Keratinocyte (primary cell): ENCODE results near the gene CNKSR3. TPM values are rescaled to one million over a fixed set of nuclear protein-coding genes. Genes with fewer than 3 reads are reported as not detected.

Source experiments
- DNase-seq: peaks from one replicate; pipeline ENCODE4 v3.0.0-alpha.2; 2011; ENCODE audit warnings: low read depth, missing footprints, low spot score
- FAIRE-seq: peaks from 2 replicates; lab custom pipeline; 2011; peaks lifted over from hg19 to GRCh38; lab: Jason Lieb, UNC
- H2AFZ ChIP-seq: 2 replicates; pipeline ENCODE4 v1.6.0; 2012; ENCODE audit warnings: low read length, control low read depth, inconsistent platforms; ENCODE audit not compliant: control insufficient read depth
- H3K27ac ChIP-seq: 2 replicates; pipeline ENCODE4 v1.5.1; 2011; ENCODE audit warnings: low read length; ENCODE audit not compliant: control insufficient read depth, insufficient read depth
- H3K27me3 ChIP-seq: 3 replicates; pipeline ENCODE4 v1.6.0; 2011; ENCODE audit warnings: low read length; ENCODE audit not compliant: control insufficient read depth, insufficient read depth; ENCODE audit errors: extremely low read depth
- H3K36me3 ChIP-seq, 2 experiments: 2 replicates in 1 of 2; 3 replicates in 1 of 2; pipeline ENCODE4 v1.5.1; 2011; ENCODE audit warnings: low read length in 2 of 2, mild to moderate bottlenecking in 1 of 2; ENCODE audit not compliant: control insufficient read depth in 2 of 2, insufficient read depth in 2 of 2; ENCODE audit errors: extremely low read depth in 1 of 2
- H3K4me1 ChIP-seq: 3 replicates; pipeline ENCODE4 v1.5.1; 2011; ENCODE audit warnings: low read length; ENCODE audit not compliant: control insufficient read depth, insufficient read depth; ENCODE audit errors: extremely low read depth
- H3K4me2 ChIP-seq: 3 replicates; pipeline ENCODE4 v1.6.0; 2011; ENCODE audit warnings: low read depth, low read length; ENCODE audit not compliant: control insufficient read depth, insufficient read depth; ENCODE audit errors: extremely low read depth
- H3K4me3 ChIP-seq, 3 experiments: fragments of 200-600 bp in 1 of 3; sonication (generic) in 1 of 3; 2 replicates in 2 of 3; 3 replicates in 1 of 3; pipeline ENCODE4 v1.5.1; 2011 to 2016; ENCODE audit warnings: low read length in 3 of 3, mild to moderate bottlenecking in 3 of 3, control low read depth in 2 of 3, inconsistent platforms in 1 of 3, low read depth in 1 of 3, mixed read lengths in 1 of 3, mixed run types in 1 of 3, moderate library complexity in 1 of 3; ENCODE audit not compliant: control insufficient read depth in 2 of 3, insufficient read depth in 2 of 3; ENCODE audit errors: extremely low read depth in 1 of 3
- H3K79me2 ChIP-seq: 2 replicates; pipeline ENCODE4 v1.6.0; 2012; ENCODE audit warnings: low read length; ENCODE audit not compliant: control insufficient read depth, insufficient read depth
- H3K9ac ChIP-seq: 3 replicates; pipeline ENCODE4 v1.6.0; 2011; ENCODE audit warnings: low read length; ENCODE audit not compliant: control insufficient read depth, insufficient read depth; ENCODE audit errors: extremely low read depth
- H3K9me1 ChIP-seq: 3 replicates; pipeline ENCODE4 v1.6.0; 2011; ENCODE audit warnings: low read length; ENCODE audit not compliant: control insufficient read depth, insufficient read depth; ENCODE audit errors: extremely low read depth
- H3K9me3 ChIP-seq: 2 replicates; pipeline ENCODE4 v1.5.1; 2012; ENCODE audit warnings: low read depth, low read length; ENCODE audit not compliant: control insufficient read depth
- H4K20me1 ChIP-seq: 3 replicates; pipeline ENCODE4 v1.6.0; 2011; ENCODE audit warnings: low read length; ENCODE audit not compliant: control insufficient read depth, insufficient read depth; ENCODE audit errors: extremely low read depth
- EZH2 ChIP-seq: IDR thresholded peaks from one replicate; pipeline ENCODE4 v1.6.1; 2012; ENCODE audit warnings: inconsistent platforms, mild to moderate bottlenecking, low read length, moderate library complexity
- dilution Hi-C: fragments of 300-500 bp; cut with MboI; formaldehyde crosslinking; loops from one replicate; pipeline ENCODE4 v1.7.0; 2020; ENCODE audit warnings: low sequenced_read_pairs; ENCODE audit not compliant: extremely low pct_ligation_motif_present
- polyA plus RNA-seq, 5 experiments: library from polyadenylated mRNA; depleted of rRNA in 3 of 5; stranded (reverse) in 3 of 5; stranded (forward) in 1 of 5; unstranded in 1 of 5; fragments of >200 nt; gene quantifications; 1 replicate in 1 of 5; 2 replicates in 3 of 5; 3 replicates in 1 of 5; pipeline versions ENCODE4 v1.2.1 to v1.2.3, GENCODE V29; 2011 to 2012; ENCODE audit warnings: missing spikeins in 2 of 5, low read depth in 1 of 5, low replicate concordance in 1 of 5
- TF ChIP-seq, protein P1 (sequence below), 3 experiments: IDR thresholded peaks in 1 of 3; conservative IDR thresholded peaks in 1 of 3; optimal IDR thresholded peaks in 1 of 3; 2 replicates in 2 of 3; 3 replicates in 1 of 3; pipeline versions ENCODE3 to v1.5.1; 2011; ENCODE audit warnings: low read length in 3 of 3, mild to moderate bottlenecking in 3 of 3, moderate library complexity in 2 of 3, control low read depth in 1 of 3, inconsistent platforms in 1 of 3; ENCODE audit not compliant: insufficient read depth in 2 of 3; ENCODE audit errors: extremely low read depth in 1 of 3

Gene CNKSR3
- polyA plus RNA-seq, 1 donor (not counting 4 experiments of a cell fraction or from before 2014, with no cell fraction given), result 2.0 TPM

DNA sequence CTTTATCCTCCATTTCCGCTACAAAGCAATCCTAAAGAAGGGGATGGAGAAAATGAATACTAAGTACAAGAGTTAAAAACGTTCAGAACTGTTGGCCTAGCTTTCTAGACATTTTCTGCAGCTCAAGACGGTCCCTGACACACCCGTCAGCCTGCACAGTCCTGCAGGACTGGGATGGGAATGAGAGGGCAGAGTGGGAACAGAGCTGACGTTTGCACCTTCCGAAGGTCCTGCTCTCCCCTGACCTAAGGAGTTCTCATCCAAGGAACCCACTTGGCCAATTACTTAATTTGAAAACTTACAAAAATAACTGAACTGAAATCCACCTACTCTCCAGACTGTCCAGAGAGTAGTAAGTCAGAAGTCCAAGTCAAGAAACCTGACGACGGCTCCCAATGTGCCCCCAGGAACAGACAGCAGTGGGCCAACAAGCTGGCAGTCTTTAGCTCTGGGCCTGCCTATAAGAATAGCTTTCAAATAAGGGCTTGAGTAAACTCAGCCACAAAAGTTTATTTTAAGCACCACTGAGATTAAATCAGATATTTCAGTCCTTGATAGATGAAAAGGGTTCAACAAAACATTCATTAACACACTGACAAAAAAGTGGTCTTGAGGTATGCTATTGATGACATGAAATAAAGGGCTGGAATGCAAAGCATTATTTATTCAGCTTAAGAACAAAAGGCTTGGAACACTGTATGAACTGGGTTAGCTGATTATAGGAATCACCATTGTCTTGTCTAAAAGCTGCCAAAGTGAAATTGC lies 76.8 kb downstream of the CNKSR3 start:
- Histone ChIP-seq H3K9ac (no peak overlapping the region), H3K4me3 (no peak overlapping the region), H3K79me2 (no peaks in the 10 kb centered on the region), H3K27me3 (no peaks in the 10 kb centered on the region), H3K36me3 (no peaks in the 10 kb centered on the region), H3K4me1 (peaks cover 2% of the 10 kb centered on the region), H3K4me2 (no peak overlapping the region), H3K9me3 (no peaks in the 10 kb centered on the region), H2AFZ (no peak overlapping the region), H4K20me1 (no peaks in the 10 kb centered on the region), H3K27ac (no peak overlapping the region), H3K9me1 (no peaks in the 10 kb centered on the region)
- DNase-seq (no peak), FAIRE-seq (no peak)
- dilution Hi-C loops, result no loop called here
- TF ChIP-seq, protein P1, sequence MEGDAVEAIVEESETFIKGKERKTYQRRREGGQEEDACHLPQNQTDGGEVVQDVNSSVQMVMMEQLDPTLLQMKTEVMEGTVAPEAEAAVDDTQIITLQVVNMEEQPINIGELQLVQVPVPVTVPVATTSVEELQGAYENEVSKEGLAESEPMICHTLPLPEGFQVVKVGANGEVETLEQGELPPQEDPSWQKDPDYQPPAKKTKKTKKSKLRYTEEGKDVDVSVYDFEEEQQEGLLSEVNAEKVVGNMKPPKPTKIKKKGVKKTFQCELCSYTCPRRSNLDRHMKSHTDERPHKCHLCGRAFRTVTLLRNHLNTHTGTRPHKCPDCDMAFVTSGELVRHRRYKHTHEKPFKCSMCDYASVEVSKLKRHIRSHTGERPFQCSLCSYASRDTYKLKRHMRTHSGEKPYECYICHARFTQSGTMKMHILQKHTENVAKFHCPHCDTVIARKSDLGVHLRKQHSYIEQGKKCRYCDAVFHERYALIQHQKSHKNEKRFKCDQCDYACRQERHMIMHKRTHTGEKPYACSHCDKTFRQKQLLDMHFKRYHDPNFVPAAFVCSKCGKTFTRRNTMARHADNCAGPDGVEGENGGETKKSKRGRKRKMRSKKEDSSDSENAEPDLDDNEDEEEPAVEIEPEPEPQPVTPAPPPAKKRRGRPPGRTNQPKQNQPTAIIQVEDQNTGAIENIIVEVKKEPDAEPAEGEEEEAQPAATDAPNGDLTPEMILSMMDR (optimal IDR thresholded peaks at IDR 0.05 in 1 of 3, IDR thresholded peaks at IDR 0.05 in 1 of 3, conservative IDR thresholded peaks at IDR 0.05 in 1 of 3; ENCODE audit: extremely low read depth in 1 of 3, insufficient read depth in 2 of 3, low read length in 3 of 3), result no peak
- TF ChIP-seq EZH2, result no peak

- FAIRE-seq, result no peak
Observed at GRCh38 chr6:154432533-154433476, 77.7 kb downstream of the CNKSR3 start.

More at GRCh38 chr6:154432533-154433476, 77.7 kb downstream of the CNKSR3 start:
- H4K20me1 ChIP-seq, result no peaks in the 10 kb centered on the region
- no peaks in the 10 kb centered on the region for H3K9me1 ChIP-seq
- no peak overlapping the region for H3K27ac ChIP-seq
- H3K9me3 ChIP-seq, result no peaks in the 10 kb centered on the region
- DNase-seq, result no peak
- H3K36me3 ChIP-seq, result no peaks in the 10 kb centered on the region
- H3K4me1 ChIP-seq, result no peaks in the 10 kb centered on the region
- H3K27me3 ChIP-seq, result no peaks in the 10 kb centered on the region
- no peaks in the 10 kb centered on the region for H3K79me2 ChIP-seq
- dilution Hi-C loops, result no loop called here
- no peak overlapping the region for H3K9ac ChIP-seq
- no peak overlapping the region for H3K4me2 ChIP-seq
- no peak overlapping the region for H3K4me3 ChIP-seq
- no peak overlapping the region for H2AFZ ChIP-seq
- TF ChIP-seq, protein P1 (optimal IDR thresholded peaks at IDR 0.05 in 1 of 3, IDR thresholded peaks at IDR 0.05 in 1 of 3, conservative IDR thresholded peaks at IDR 0.05 in 1 of 3; ENCODE audit: extremely low read depth in 1 of 3, insufficient read depth in 2 of 3, low read length in 3 of 3), result no peak
- TF ChIP-seq EZH2, result no peak
